Measurements from ENCODE around the gene DUSP2. TPM values are rescaled to one million over a fixed set of nuclear protein-coding genes. Genes with fewer than 3 reads are reported as not detected.

The DUSP2 gene
- total and polyA plus RNA-seq, 2 donors (not counting 1 experiment from before 2014, with no cell fraction given), result 69.8 to 433 TPM

DNA sequence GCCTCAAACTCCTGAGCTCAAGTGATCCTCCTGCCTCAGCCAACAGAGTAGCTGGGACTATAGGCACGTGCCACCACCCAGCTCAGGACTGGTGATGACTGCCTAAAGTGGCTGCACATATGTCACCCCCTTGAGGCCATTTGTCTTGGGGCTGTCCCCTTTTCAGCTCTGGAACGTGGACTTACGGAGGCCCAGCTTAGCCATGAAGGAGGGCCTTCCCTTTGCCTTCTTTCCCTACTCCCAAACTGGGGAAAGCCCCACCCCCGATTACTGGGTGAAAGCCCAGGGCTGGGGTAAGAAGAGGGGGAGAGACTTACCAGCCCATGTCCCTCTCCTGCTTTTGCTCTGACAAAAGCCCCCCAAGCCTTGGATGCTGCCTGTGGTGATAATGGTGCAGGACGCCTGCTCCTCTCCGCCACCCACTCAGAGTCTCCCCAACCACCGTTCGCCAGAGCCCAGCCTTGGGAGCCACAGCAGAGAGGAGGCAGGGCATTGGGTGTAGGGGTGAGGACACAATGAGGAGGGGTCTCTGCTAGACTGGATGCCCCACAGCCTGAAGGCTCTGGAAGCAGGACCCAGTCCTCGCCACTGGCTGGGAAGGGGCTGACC is 2.5 kb upstream of the DUSP2 start:
- DNase-seq, result no peak
- Histone ChIP-seq H3K4me3 (ENCODE audit: control extremely low read depth in 1 of 5, extremely low read depth in 1 of 5, insufficient read depth in 1 of 5, low read depth in 2 of 5, low read length in 4 of 5) (peak overlapping the region in 2 of 5 experiments; percentile 4 to 40), H3K27ac (ENCODE audit: low read length in 2 of 2) (peak overlapping the region; percentile 95 to 97), H3K79me2 (ENCODE audit: control insufficient read depth, insufficient read depth, low read length) (peaks cover 2% of the 10 kb centered on the region), H3K4me1 (ENCODE audit: control insufficient read depth in 2 of 2, insufficient read depth in 2 of 2, low read length in 2 of 2) (peaks cover 54 to 72% of the 10 kb centered on the region in 2 donors), H2AFZ (ENCODE audit: insufficient read depth, low read depth, low read length, poor library complexity, severe bottlenecking) (no peak overlapping the region), H3K4me2 (replicated peaks; ENCODE audit: low read depth, low read length, poor library complexity, severe bottlenecking) (peak overlapping the region; percentile 91), H3K9me3 (ENCODE audit: control extremely low read depth in 1 of 3, control insufficient read depth in 2 of 3, insufficient read depth in 1 of 3, low read length in 2 of 3) (no peaks in the 10 kb centered on the region), H3K9ac (ENCODE audit: low read length) (peak overlapping the region; percentile 12), H4K20me1 (ENCODE audit: control insufficient read depth, insufficient read depth, low read length, poor library complexity, severe bottlenecking) (peaks cover 17% of the 10 kb centered on the region), H3K27me3 (replicated peaks in 1 of 4; ENCODE audit: control extremely low read depth in 1 of 4, control insufficient read depth in 3 of 4, insufficient read depth in 4 of 4, low read length in 3 of 4) (no peaks in the 10 kb centered on the region), H3K36me3 (replicated peaks in 1 of 2; ENCODE audit: control extremely low read depth in 1 of 2, control insufficient read depth in 1 of 2, extremely low read depth in 1 of 2, insufficient read depth in 2 of 2, low read length in 1 of 2) (no peaks in the 10 kb centered on the region)
- Mint-ChIP-seq H3K27me3 (no peaks in the 10 kb centered on the region), H3K27ac (peak overlapping the region; percentile 98), H3K9me3 (ENCODE audit: insufficient read depth) (no peaks in the 10 kb centered on the region), H3K4me1 (peaks cover 72% of the 10 kb centered on the region), H3K4me3 (peak overlapping the region; percentile 87)
- ChIA-PET POLR2A (interaction anchor here (0.8 to 7.9 kb wide), 6 partner anchors 9 to 61 kb away, joined by 3 to 47 read pairs (median 4); partner anchors contain the start of genes ADRA2B and STARD7), CTCF (interaction anchor here (1.4 to 23.6 kb wide), 4 partner anchors 9 to 23 kb away, joined by 3 to 1065 read pairs (median 20); partner anchors contain the start of gene ASTL)
- ATAC-seq (ENCODE audit: low read depth), result no peak
- intact Hi-C loops (cut with micrococcal nuclease), result loop anchor here (1.0 kb wide), 2 partner anchors 10 to 174 kb away; no protein-coding TSS in a partner anchor
- TF ChIP-seq EZH2 (IDR thresholded peaks at IDR 0.05; ENCODE audit: borderline replicate concordance, insufficient read depth, low read depth, low read length, poor library complexity, severe bottlenecking), result no peak
- TF ChIP-seq, protein P1, sequence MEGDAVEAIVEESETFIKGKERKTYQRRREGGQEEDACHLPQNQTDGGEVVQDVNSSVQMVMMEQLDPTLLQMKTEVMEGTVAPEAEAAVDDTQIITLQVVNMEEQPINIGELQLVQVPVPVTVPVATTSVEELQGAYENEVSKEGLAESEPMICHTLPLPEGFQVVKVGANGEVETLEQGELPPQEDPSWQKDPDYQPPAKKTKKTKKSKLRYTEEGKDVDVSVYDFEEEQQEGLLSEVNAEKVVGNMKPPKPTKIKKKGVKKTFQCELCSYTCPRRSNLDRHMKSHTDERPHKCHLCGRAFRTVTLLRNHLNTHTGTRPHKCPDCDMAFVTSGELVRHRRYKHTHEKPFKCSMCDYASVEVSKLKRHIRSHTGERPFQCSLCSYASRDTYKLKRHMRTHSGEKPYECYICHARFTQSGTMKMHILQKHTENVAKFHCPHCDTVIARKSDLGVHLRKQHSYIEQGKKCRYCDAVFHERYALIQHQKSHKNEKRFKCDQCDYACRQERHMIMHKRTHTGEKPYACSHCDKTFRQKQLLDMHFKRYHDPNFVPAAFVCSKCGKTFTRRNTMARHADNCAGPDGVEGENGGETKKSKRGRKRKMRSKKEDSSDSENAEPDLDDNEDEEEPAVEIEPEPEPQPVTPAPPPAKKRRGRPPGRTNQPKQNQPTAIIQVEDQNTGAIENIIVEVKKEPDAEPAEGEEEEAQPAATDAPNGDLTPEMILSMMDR (IDR thresholded peaks at IDR 0.05), result no peak
- WGBS (ENCODE audit: insufficient coverage), result 73% methylated on average over 4 of the region's 9 CpGs

Data from B cell (primary cell).